GM23338 (cell line): ENCODE results near the gene LCLAT1. TPM values are rescaled to one million over a fixed set of nuclear protein-coding genes. Genes with fewer than 3 reads are reported as not detected.

Experiments
- ATAC-seq: fragments of 200-7000 bp; cut with Tn5 transposase; 3 replicates; pipeline ENCODE4 v1.9.1; 2020
- DNase-seq: peaks from one replicate; pipeline ENCODE4 v3.0.0-alpha.2; 2015; ENCODE audit warnings: low spot score
- H2AFZ ChIP-seq: fragments of 200-600 bp; sonication (generic); 2 replicates; pipeline ENCODE4 v1.8.0; 2016; ENCODE audit warnings: antibody characterized with exemption, mild to moderate bottlenecking, moderate library complexity
- H3F3A ChIP-seq: fragments of 200-600 bp; sonication (generic); replicated peaks from 2 replicates; pipeline ENCODE4 v1.8.0; 2017; ENCODE audit warnings: antibody characterized with exemption, mixed run types, low read depth
- H3K27ac ChIP-seq: fragments of 200-600 bp; sonication (generic); 2 replicates; pipeline ENCODE4 v1.6.1; 2016; ENCODE audit warnings: low read depth
- H3K27me3 ChIP-seq: fragments of 200-600 bp; sonication (generic); 2 replicates; pipeline ENCODE4 v1.8.0; 2016; ENCODE audit warnings: mild to moderate bottlenecking, mixed run types, moderate library complexity; ENCODE audit not compliant: insufficient read depth
- H3K36me3 ChIP-seq: fragments of 200-600 bp; sonication (generic); 2 replicates; pipeline ENCODE4 v1.8.0; 2016; ENCODE audit warnings: mild to moderate bottlenecking; ENCODE audit not compliant: insufficient read depth
- H3K4me1 ChIP-seq: fragments of 200-600 bp; sonication (generic); 2 replicates; pipeline ENCODE4 v1.8.0; 2016; ENCODE audit warnings: mild to moderate bottlenecking, moderate library complexity; ENCODE audit not compliant: insufficient read depth
- H3K4me2 ChIP-seq: fragments of 200-600 bp; sonication (generic); 2 replicates; pipeline ENCODE4 v1.7.1; 2017; ENCODE audit warnings: mixed run types
- H3K4me3 ChIP-seq: fragments of 200-600 bp; sonication (generic); 2 replicates; pipeline ENCODE4 v1.6.1; 2016; ENCODE audit warnings: mixed run types
- H3K79me2 ChIP-seq: fragments of 200-600 bp; sonication (generic); replicated peaks from 2 replicates; pipeline ENCODE4 v1.8.0; 2017; ENCODE audit warnings: mild to moderate bottlenecking; ENCODE audit not compliant: insufficient read depth
- H3K9me2 ChIP-seq: fragments of 200-600 bp; sonication (generic); 2 replicates; pipeline ENCODE4 v1.8.0; 2017; ENCODE audit not compliant: insufficient read depth
- H4K20me1 ChIP-seq: fragments of 200-600 bp; sonication (generic); replicated peaks from 2 replicates; pipeline ENCODE4 v1.8.0; 2017; ENCODE audit warnings: mild to moderate bottlenecking; ENCODE audit not compliant: insufficient read depth
- H3K27ac Mint-ChIP-seq: 2 replicates; pipeline ENCODE4 v1.8.0; 2020; ENCODE audit warnings: inconsistent platforms, mild to moderate bottlenecking, moderate library complexity, mixed read lengths
- H3K27me3 Mint-ChIP-seq: 3 replicates; pipeline ENCODE4 v1.8.0; 2022; ENCODE audit warnings: low read depth, mild to moderate bottlenecking, moderate library complexity, mixed read lengths, inconsistent platforms; ENCODE audit not compliant: insufficient read depth, poor library complexity
- H3K36me3 Mint-ChIP-seq: 3 replicates; pipeline ENCODE4 v1.8.0; 2021; ENCODE audit warnings: low read depth, mild to moderate bottlenecking, inconsistent platforms, moderate library complexity, mixed read lengths
- H3K4me1 Mint-ChIP-seq: 3 replicates; pipeline ENCODE4 v1.8.0; 2020; ENCODE audit warnings: mild to moderate bottlenecking, inconsistent platforms, mixed read lengths
- H3K4me3 Mint-ChIP-seq: 3 replicates; pipeline ENCODE4 v1.8.0; 2021; ENCODE audit warnings: moderate library complexity, mild to moderate bottlenecking, inconsistent platforms, mixed read lengths
- H3K9me3 Mint-ChIP-seq: 3 replicates; pipeline ENCODE4 v1.8.0; 2020; ENCODE audit warnings: moderate library complexity, mild to moderate bottlenecking, inconsistent platforms, mixed read lengths
- CREB1 ChIP-seq: fragments of 250-450 bp; sonication (Bioruptor Pico); IDR thresholded peaks from 2 replicates; pipeline ENCODE4 v1.5.0; 2020; ENCODE audit warnings: low read depth, mild to moderate bottlenecking, moderate library complexity
- CTCF ChIP-seq, 2 experiments: fragments of 200-600 bp in 1 of 2; sonication (generic) in 1 of 2; conservative IDR thresholded peaks; 2 replicates each; pipeline versions ENCODE4 v1.5.1 to v1.6.1; 2016 to 2017; ENCODE audit warnings: antibody characterized with exemption in 2 of 2, low read depth in 2 of 2, mild to moderate bottlenecking in 2 of 2, moderate library complexity in 1 of 2
- EZH2 ChIP-seq: fragments of 200-600 bp; sonication (generic); IDR thresholded peaks from one replicate; pipeline ENCODE4 v1.8.0; 2017; ENCODE audit warnings: antibody characterized with exemption, mild to moderate bottlenecking, low read depth; ENCODE audit not compliant: unreplicated experiment
- EZH2phosphoT487 ChIP-seq: fragments of 200-600 bp; sonication (generic); IDR thresholded peaks from one replicate; pipeline ENCODE4 v1.8.1; 2018; ENCODE audit warnings: antibody characterized with exemption; ENCODE audit not compliant: unreplicated experiment
- JUNB ChIP-seq: IDR thresholded peaks from one replicate; pipeline ENCODE4 v1.6.1; 2016; ENCODE audit warnings: antibody characterized with exemption; ENCODE audit not compliant: unreplicated experiment
- NANOG ChIP-seq: IDR thresholded peaks from 2 replicates; pipeline ENCODE4 v1.6.1; 2016; ENCODE audit warnings: antibody characterized with exemption, borderline replicate concordance
- POLR2AphosphoS5 ChIP-seq: IDR thresholded peaks from 2 replicates; pipeline ENCODE4 v1.6.1; 2016; ENCODE audit warnings: antibody characterized with exemption, low read depth
- REST ChIP-seq: IDR thresholded peaks from one replicate; pipeline ENCODE4 v1.6.1; 2018; ENCODE audit warnings: antibody characterized with exemption; ENCODE audit not compliant: unreplicated experiment
- STAT1 ChIP-seq: IDR thresholded peaks from one replicate; pipeline ENCODE4 v1.6.1; 2016; ENCODE audit warnings: antibody characterized with exemption; ENCODE audit not compliant: unreplicated experiment
- ZNF114 ChIP-seq: fragments of 250-450 bp; sonication (Bioruptor Pico); IDR thresholded peaks from 2 replicates; pipeline ENCODE4 v1.5.0; 2020; ENCODE audit warnings: mild to moderate bottlenecking, moderate library complexity
- ZNF331 ChIP-seq: fragments of 250-450 bp; sonication (Bioruptor Pico); IDR thresholded peaks from 2 replicates; pipeline ENCODE4 v1.5.0; 2020; ENCODE audit warnings: low read depth, mild to moderate bottlenecking, moderate library complexity
- polyA plus RNA-seq: library from polyadenylated mRNA; unstranded; fragments of >200 nt; fragmentation: Nextera tagmentation; extraction: Ambion mirVana; gene quantifications from 2 replicates; pipeline ENCODE4 v1.2.1, GENCODE V29; 2016
- total RNA-seq: library from RNA; depleted of rRNA; stranded (reverse); fragments of >200 nt; shearing (Covaris generic); gene quantifications from 2 replicates; pipeline ENCODE4 v1.2.3, GENCODE V29; 2014
- TF ChIP-seq, protein P1 (sequence below): IDR thresholded peaks from 2 replicates; pipeline ENCODE4 v1.6.1; 2016; ENCODE audit warnings: antibody characterized with exemption
- TF ChIP-seq, protein P2 (sequence below): fragments of 250-450 bp; sonication (Bioruptor Pico); IDR thresholded peaks from 2 replicates; pipeline ENCODE4 v1.5.0; 2020; ENCODE audit warnings: mild to moderate bottlenecking, moderate library complexity

The LCLAT1 gene
- total and polyA plus RNA-seq, 2 experiments from 2014 or later, result 11.5 to 30.1 TPM

GRCh38 chr2:30484145-30484544, 37.1 kb downstream of the LCLAT1 start:
- no peak overlapping the region for H3K4me3 Mint-ChIP-seq
- TF ChIP-seq, protein P1, sequence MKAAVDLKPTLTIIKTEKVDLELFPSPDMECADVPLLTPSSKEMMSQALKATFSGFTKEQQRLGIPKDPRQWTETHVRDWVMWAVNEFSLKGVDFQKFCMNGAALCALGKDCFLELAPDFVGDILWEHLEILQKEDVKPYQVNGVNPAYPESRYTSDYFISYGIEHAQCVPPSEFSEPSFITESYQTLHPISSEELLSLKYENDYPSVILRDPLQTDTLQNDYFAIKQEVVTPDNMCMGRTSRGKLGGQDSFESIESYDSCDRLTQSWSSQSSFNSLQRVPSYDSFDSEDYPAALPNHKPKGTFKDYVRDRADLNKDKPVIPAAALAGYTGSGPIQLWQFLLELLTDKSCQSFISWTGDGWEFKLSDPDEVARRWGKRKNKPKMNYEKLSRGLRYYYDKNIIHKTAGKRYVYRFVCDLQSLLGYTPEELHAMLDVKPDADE, result no peak
- TF ChIP-seq NANOG, result no peak
- TF ChIP-seq STAT1, result no peak
- TF ChIP-seq, protein P2, sequence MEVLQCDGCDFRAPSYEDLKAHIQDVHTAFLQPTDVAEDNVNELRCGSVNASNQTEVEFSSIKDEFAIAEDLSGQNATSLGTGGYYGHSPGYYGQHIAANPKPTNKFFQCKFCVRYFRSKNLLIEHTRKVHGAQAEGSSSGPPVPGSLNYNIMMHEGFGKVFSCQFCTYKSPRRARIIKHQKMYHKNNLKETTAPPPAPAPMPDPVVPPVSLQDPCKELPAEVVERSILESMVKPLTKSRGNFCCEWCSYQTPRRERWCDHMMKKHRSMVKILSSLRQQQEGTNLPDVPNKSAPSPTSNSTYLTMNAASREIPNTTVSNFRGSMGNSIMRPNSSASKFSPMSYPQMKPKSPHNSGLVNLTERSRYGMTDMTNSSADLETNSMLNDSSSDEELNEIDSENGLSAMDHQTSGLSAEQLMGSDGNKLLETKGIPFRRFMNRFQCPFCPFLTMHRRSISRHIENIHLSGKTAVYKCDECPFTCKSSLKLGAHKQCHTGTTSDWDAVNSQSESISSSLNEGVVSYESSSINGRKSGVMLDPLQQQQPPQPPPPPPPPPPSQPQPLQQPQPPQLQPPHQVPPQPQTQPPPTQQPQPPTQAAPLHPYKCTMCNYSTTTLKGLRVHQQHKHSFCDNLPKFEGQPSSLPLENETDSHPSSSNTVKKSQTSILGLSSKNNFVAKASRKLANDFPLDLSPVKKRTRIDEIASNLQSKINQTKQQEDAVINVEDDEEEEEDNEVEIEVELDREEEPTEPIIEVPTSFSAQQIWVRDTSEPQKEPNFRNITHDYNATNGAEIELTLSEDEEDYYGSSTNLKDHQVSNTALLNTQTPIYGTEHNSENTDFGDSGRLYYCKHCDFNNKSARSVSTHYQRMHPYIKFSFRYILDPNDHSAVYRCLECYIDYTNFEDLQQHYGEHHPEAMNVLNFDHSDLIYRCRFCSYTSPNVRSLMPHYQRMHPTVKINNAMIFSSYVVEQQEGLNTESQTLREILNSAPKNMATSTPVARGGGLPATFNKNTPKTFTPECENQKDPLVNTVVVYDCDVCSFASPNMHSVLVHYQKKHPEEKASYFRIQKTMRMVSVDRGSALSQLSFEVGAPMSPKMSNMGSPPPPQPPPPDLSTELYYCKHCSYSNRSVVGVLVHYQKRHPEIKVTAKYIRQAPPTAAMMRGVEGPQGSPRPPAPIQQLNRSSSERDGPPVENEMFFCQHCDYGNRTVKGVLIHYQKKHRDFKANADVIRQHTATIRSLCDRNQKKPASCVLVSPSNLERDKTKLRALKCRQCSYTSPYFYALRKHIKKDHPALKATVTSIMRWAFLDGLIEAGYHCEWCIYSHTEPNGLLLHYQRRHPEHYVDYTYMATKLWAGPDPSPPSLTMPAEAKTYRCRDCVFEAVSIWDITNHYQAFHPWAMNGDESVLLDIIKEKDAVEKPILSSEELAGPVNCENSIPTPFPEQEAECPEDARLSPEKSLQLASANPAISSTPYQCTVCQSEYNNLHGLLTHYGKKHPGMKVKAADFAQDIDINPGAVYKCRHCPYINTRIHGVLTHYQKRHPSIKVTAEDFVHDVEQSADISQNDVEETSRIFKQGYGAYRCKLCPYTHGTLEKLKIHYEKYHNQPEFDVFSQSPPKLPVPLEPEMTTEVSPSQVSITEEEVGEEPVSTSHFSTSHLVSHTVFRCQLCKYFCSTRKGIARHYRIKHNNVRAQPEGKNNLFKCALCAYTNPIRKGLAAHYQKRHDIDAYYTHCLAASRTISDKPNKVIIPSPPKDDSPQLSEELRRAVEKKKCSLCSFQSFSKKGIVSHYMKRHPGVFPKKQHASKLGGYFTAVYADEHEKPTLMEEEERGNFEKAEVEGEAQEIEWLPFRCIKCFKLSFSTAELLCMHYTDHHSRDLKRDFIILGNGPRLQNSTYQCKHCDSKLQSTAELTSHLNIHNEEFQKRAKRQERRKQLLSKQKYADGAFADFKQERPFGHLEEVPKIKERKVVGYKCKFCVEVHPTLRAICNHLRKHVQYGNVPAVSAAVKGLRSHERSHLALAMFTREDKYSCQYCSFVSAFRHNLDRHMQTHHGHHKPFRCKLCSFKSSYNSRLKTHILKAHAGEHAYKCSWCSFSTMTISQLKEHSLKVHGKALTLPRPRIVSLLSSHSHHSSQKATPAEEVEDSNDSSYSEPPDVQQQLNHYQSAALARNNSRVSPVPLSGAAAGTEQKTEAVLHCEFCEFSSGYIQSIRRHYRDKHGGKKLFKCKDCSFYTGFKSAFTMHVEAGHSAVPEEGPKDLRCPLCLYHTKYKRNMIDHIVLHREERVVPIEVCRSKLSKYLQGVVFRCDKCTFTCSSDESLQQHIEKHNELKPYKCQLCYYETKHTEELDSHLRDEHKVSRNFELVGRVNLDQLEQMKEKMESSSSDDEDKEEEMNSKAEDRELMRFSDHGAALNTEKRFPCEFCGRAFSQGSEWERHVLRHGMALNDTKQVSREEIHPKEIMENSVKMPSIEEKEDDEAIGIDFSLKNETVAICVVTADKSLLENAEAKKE, result no peak
- no peak for TF ChIP-seq POLR2AphosphoS5
- no peak for TF ChIP-seq EZH2
- no peak for TF ChIP-seq EZH2phosphoT487
- no peak for TF ChIP-seq REST
- no peak for TF ChIP-seq CREB1 (CRISPR knock-in tag)
- no peak for TF ChIP-seq JUNB
- TF ChIP-seq ZNF331, result no peak
- no peak for TF ChIP-seq CTCF (conservative IDR thresholded peaks at IDR 0.05; ENCODE audit: low read depth in 2 of 2)
- TF ChIP-seq ZNF114 (CRISPR knock-in tag), result no peak
- Histone ChIP-seq H2AFZ (no peak overlapping the region), H3K36me3 (no peaks in the 10 kb centered on the region), H3K4me1 (peaks cover 12% of the 10 kb centered on the region; the same call in 1 of the 2 replicates), H3K4me2 (no peak overlapping the region), H3F3A (no peaks in the 10 kb centered on the region), H3K9me2 (no peaks in the 10 kb centered on the region), H3K27ac (no peak overlapping the region), H3K27me3 (no peaks in the 10 kb centered on the region), H3K4me3 (no peak overlapping the region), H3K79me2 (peaks cover 85% of the 10 kb centered on the region), H4K20me1 (no peaks in the 10 kb centered on the region; the same call in 1 of the 2 replicates)
- ATAC-seq (no peak), DNase-seq (no peak)
- H3K27me3 Mint-ChIP-seq, result no peaks in the 10 kb centered on the region
- H3K4me1 Mint-ChIP-seq, result peaks cover 14% of the 10 kb centered on the region
- no peaks in the 10 kb centered on the region for H3K9me3 Mint-ChIP-seq
- H3K36me3 Mint-ChIP-seq, result peaks cover 3% of the 10 kb centered on the region; the same call in 2 of the 3 replicates
- no peak overlapping the region for H3K27ac Mint-ChIP-seq
